Neutrophil (primary cell): ENCODE results near the gene NTRK3.

Experiments used
- H3K27ac ChIP-seq: fragments of 200-600 bp; sonication (generic); 2 replicates; pipeline ENCODE4 v1.5.1; 2016; ENCODE audit warnings: mild to moderate bottlenecking, moderate library complexity
- H3K27me3 ChIP-seq: fragments of 200-600 bp; sonication (generic); 2 replicates; pipeline ENCODE4 v1.6.0; 2016; ENCODE audit warnings: mild to moderate bottlenecking
- H3K36me3 ChIP-seq: fragments of 200-600 bp; sonication (generic); 2 replicates; pipeline ENCODE4 v1.5.1; 2017
- H3K4me1 ChIP-seq, 2 experiments: fragments of 200-600 bp in 1 of 2; sonication (generic) in 1 of 2; 1 replicate in 1 of 2; 2 replicates in 1 of 2; pipeline versions ENCODE4 v1.5.1 to v1.6.1; 2013 to 2016; ENCODE audit warnings: low read depth in 1 of 2, low read length in 1 of 2, mild to moderate bottlenecking in 1 of 2, moderate library complexity in 1 of 2; ENCODE audit not compliant: control insufficient read depth in 1 of 2, insufficient read depth in 1 of 2
- H3K4me3 ChIP-seq, 2 experiments: fragments of 200-600 bp in 1 of 2; sonication (generic) in 1 of 2; 1 replicate in 1 of 2; 2 replicates in 1 of 2; pipeline ENCODE4 v1.5.1; 2013 to 2016; ENCODE audit warnings: low read depth in 1 of 2, low read length in 1 of 2, mild to moderate bottlenecking in 1 of 2, moderate library complexity in 1 of 2
- H3K9me3 ChIP-seq: fragments of 200-600 bp; sonication (generic); 2 replicates; pipeline ENCODE4 v1.5.1; 2016
- TF ChIP-seq, protein P1 (sequence below): fragments of 200-600 bp; sonication (generic); IDR thresholded peaks from 2 replicates; pipeline ENCODE4 v1.5.1; 2016; ENCODE audit warnings: antibody characterized with exemption

Gene NTRK3

DNA sequence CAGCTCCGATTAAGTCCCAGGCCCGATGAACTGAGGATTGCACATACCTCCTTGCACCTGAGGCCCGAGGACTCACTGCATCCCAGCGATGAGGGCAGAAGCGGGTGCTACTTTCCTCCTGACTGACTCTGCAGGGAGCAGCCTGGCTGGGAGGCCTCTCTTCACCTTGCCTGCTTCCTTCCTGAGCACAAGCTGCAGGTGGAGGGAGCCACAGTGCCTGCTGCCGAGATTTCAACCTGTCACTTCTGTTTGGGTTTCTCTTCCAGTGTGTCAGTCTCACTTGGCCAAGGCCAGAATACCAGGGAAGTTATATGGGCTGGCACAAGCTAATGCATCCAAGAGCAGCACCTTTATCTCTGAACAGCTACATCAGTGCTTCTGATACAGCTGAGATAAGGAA lies 185.4 kb downstream of the NTRK3 start:
- no peaks in the 10 kb centered on the region for H3K9me3 ChIP-seq
- TF ChIP-seq, protein P1, sequence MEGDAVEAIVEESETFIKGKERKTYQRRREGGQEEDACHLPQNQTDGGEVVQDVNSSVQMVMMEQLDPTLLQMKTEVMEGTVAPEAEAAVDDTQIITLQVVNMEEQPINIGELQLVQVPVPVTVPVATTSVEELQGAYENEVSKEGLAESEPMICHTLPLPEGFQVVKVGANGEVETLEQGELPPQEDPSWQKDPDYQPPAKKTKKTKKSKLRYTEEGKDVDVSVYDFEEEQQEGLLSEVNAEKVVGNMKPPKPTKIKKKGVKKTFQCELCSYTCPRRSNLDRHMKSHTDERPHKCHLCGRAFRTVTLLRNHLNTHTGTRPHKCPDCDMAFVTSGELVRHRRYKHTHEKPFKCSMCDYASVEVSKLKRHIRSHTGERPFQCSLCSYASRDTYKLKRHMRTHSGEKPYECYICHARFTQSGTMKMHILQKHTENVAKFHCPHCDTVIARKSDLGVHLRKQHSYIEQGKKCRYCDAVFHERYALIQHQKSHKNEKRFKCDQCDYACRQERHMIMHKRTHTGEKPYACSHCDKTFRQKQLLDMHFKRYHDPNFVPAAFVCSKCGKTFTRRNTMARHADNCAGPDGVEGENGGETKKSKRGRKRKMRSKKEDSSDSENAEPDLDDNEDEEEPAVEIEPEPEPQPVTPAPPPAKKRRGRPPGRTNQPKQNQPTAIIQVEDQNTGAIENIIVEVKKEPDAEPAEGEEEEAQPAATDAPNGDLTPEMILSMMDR = no peak
- no peaks in the 10 kb centered on the region for H3K36me3 ChIP-seq

DNA sequence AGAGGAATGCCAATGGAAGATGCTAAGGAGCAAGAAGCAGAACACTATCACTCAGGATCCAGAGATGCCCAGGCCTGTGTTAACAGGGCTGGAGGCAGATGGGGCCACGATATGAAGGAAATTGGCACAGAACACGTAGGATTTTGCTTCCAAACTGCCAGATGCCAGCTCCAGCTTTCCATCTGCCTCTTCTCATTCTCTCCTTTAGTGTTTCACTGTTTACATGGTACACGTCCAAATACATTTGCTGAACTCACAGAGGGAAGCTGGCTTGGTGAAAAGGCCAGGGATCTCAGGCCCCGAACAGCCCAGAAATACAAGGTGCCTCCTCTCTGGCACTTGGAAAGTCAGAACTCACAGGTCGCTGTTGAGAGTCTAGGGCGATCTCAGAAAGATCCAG lies 187.0 kb downstream of the NTRK3 start:
- Histone ChIP-seq H3K36me3 (no peaks in the 10 kb centered on the region), H3K27ac (no peak overlapping the region), H3K9me3 (no peaks in the 10 kb centered on the region), H3K4me1 (no peaks in the 10 kb centered on the region), H3K27me3 (no peaks in the 10 kb centered on the region), H3K4me3 (no peak overlapping the region)
- TF ChIP-seq, protein P1 = no peak

More for the DNA sequence above, 185.4 kb downstream of the NTRK3 start:
- Histone ChIP-seq H3K4me1 (no peaks in the 10 kb centered on the region), H3K27me3 (no peaks in the 10 kb centered on the region), H3K4me3 (no peak overlapping the region), H3K27ac (no peak overlapping the region)

DNA sequence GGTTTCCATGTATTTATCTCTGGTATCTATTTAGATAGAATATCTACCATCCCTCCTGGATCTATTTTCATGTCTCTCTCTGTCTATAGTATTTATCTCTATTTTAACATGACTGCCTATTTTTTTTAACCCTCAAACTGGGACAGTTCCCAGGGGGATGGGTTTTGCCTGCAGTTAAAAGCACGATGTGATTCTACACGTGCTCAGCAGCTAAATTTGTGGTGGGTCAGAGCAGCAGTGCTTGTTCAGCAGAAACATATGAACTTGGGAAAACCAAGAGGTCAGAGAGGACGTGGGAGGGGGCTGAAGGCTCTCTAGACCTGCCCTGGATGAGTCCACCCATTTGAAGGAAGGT lies 189.2 kb downstream of the NTRK3 start:
- H3K9me3 ChIP-seq = no peaks in the 10 kb centered on the region
- H3K4me3 ChIP-seq = no peak overlapping the region
- TF ChIP-seq, protein P1 = no peak
- no peaks in the 10 kb centered on the region for H3K27me3 ChIP-seq
- no peaks in the 10 kb centered on the region for H3K4me1 ChIP-seq
- no peak overlapping the region for H3K27ac ChIP-seq
- H3K36me3 ChIP-seq = no peaks in the 10 kb centered on the region

DNA sequence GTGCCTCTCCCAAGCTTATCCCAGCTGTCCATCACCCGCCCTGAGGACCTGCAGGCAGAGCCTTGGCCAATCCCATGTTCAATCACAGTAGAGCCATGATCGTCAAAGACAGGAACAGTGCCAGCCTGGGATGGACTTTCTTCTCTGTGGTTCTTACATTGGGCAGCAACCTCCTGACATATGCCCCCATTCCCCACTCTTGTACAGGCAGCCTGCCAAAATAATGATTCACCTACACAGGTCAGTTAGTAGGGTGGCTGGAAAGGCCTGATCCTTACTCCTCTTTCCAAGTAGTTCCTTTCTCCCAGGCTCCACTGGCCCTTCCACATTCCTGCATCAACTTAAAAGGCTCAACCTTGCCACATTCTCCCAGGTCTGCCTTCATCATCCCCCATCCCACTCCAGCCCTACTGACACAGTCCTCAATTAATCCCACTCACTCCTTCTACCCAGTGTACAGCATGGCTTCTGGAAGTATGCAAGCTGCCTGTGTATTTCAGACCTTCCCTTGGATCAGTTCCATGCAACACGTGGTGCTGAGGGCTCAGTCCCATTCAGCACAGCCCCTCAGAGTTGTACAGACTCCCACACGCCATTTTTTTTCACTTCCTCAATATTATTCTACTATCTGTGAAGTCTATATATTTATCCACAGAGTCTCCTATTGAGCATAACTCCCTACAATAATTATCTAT lies 189.8 kb downstream of the NTRK3 start:
- no peaks in the 10 kb centered on the region for H3K4me1 ChIP-seq
- no peak overlapping the region for H3K27ac ChIP-seq
- no peak overlapping the region for H3K4me3 ChIP-seq
- TF ChIP-seq, protein P1 = no peak
- no peaks in the 10 kb centered on the region for H3K27me3 ChIP-seq
- no peaks in the 10 kb centered on the region for H3K9me3 ChIP-seq
- no peaks in the 10 kb centered on the region for H3K36me3 ChIP-seq

DNA sequence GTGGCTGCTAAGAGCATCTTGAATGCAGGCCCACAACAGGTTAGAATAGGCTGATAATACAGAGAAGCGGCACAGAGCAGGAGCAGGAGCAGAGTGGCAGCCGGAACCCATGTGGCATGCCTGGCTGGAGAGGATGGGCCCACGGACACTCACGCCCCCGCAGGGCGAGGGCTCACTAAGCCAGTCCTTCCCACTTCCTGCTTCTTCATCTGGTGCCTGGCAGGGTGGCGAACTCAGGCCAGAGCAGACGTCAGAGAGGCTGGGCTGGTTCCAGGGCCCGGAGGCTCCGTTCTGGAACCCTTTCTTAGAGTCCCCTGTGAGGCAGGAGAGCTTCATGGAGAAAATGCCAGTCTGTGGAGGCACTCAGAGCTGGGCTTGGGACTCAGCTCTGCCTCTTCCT lies 195.1 kb downstream of the NTRK3 start:
- H3K4me1 ChIP-seq = no peaks in the 10 kb centered on the region
- no peak overlapping the region for H3K27ac ChIP-seq
- H3K27me3 ChIP-seq = no peaks in the 10 kb centered on the region
- no peaks in the 10 kb centered on the region for H3K36me3 ChIP-seq
- no peak overlapping the region for H3K4me3 ChIP-seq
- H3K9me3 ChIP-seq = no peaks in the 10 kb centered on the region
- TF ChIP-seq, protein P1 = no peak
